ENCODE measurements around the gene PCGF5. TPM values are rescaled to one million over a fixed set of nuclear protein-coding genes. Genes with fewer than 3 reads are reported as not detected.

PCGF5 gene
- total and polyA plus RNA-seq, 2 experiments from 2014 or later, result 7.7 to 8.7 TPM

- no peak for TF ChIP-seq ZNF462 (CRISPR knock-in tag; IDR thresholded peaks at IDR 0.05)
- no peak for TF ChIP-seq CTCF (conservative IDR thresholded peaks at IDR 0.05; ENCODE audit: low read depth in 2 of 2)
- no peak for TF ChIP-seq ZNF114 (CRISPR knock-in tag; IDR thresholded peaks at IDR 0.05)
- TF ChIP-seq NANOG (IDR thresholded peaks at IDR 0.05; ENCODE audit: borderline replicate concordance), result no peak
- no peak for TF ChIP-seq REST (IDR thresholded peaks at IDR 0.05; ENCODE audit: unreplicated experiment)
These were observed 89.2 kb downstream of the PCGF5 start (continued) for GRCh38 chr10:91309711-91310110.

Data from GM23338 (cell line).